Kasumi-1 (cell line): ENCODE results near the gene DDX39B.

Source experiments
- DNase-seq, 2 experiments: peaks; one replicate each; lab custom pipeline; 2025; lab: John Stamatoyannopoulos, UW

DDX39B gene

DNA sequence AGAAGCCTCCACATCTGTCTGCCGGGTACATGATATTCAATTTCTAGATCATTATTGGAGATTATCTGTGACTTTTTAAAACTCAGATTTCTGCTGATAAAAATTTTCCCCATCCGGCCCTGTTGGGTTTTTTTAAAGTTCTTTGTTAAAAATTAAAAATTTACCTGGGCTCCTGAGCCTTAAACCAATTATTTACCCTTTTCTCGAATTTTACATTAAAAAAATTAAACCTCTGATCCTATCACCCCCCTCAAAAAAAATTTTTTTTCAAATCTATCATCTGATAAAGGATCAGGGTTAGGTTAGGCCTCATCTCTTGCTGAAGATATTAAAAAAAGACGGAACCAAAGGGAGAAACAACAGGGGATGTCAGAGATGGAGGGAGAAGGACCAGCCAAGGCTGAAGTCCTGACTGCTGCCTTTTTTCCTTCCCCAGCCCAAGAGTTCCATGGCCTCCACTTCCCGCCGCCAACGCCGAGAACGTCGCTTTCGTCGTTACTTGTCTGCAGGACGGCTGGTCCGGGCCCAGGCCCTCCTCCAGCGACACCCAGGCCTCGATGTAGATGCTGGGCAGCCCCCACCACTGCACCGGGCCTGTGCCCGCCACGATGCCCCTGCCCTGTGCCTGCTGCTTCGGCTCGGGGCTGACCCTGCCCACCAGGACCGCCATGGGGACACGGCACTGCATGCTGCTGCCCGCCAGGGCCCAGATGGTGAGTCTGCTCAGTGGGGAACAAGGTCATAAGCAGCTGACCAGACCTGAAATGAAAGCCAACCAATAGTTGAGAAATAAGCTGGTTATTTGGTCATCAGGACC lies 6.1 kb upstream of the DDX39B start:
- DNase-seq: no peak

GRCh38 chr6:31546958-31547726 lies 5.3 kb upstream of the DDX39B start, which contains the start of gene NFKBIL1:
NFKBIL1 (plus strand) TSS chr6:31547608; CDS start chr6:31547695, 87 bp downstream.
- peak; percentile 99 for DNase-seq

DNA sequence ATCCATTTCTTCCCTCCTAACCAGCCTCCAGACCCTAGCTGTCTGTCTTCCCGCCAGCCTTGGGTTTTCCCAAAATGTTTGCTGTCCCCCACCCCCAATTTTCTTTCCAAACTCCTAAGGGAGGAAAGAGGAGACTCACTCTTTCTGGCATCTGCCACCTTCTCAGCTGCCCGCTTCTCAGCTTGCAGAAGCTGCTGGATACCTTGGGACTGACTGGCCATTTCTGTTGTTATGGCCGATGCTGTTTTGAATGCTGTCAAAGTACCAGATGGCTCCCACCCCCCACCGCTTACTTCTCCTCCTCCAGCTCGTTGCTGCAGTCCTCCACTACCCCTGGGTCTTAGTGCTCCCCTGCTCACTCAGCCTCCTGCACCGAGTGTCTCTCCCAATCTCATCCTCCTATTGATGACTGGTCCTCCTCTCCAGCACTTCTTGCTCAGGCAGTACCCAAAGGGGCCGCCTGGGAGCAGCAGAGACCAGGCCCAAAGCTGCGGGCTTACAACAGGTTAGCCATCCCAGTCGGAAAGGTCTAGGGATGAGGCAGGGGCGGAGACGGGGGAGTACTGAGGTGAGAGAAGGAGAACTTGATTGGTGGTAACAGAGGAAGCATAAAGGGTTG lies 4.6 kb upstream of the DDX39B start, which contains the start of gene ATP6V1G2:
TSS of gene ATP6V1G2 (minus strand) at position 270 of the 619 bp plus-strand sequence. CDS start at position 221, 49 bp downstream.
- DNase-seq: peak; percentile 93 to 94

GRCh38 chr6:31545291-31545690 lies 3.5 kb upstream of the DDX39B start:
- no peak for DNase-seq

DNA sequence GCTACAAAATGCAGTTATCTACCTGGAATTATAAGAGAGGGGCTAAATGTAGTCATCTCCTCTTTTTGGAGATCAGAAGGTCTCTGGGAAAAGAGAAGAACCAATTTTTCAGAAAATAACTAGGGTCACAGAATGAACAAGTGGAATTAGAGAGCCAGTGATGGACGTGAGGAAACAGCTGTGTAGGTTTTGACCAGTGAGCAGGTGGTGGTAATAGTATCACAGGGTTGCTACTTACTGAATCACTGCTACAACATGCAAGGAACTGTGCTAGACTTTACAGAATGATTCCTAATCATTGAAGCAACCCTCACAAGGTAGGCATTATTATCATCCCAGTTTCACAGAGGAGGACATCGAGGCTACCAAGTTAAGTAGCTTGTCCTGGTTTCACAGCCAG lies 2.9 kb upstream of the DDX39B start:
- DNase-seq: no peak

DNA sequence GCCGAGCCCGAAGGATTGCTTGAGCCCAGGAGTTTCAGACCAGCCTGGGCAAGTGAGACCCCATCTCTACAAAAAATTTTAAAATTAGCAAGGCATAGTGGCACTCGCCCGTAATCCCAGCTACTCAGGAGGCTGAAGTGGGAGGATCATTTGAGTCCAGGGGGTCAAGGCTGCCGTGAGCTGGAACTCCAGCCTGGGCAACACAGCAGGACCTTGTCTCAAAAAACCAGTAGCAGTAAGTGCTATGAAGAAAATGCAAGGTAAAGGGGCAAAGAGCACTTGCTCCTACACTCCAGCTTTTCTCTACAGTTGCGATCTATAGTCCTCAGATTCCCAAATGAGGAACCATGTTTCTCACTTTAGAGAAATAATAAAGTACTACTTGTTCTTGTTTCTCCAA lies 1.8 kb upstream of the DDX39B start:
- no peak for DNase-seq

DNA sequence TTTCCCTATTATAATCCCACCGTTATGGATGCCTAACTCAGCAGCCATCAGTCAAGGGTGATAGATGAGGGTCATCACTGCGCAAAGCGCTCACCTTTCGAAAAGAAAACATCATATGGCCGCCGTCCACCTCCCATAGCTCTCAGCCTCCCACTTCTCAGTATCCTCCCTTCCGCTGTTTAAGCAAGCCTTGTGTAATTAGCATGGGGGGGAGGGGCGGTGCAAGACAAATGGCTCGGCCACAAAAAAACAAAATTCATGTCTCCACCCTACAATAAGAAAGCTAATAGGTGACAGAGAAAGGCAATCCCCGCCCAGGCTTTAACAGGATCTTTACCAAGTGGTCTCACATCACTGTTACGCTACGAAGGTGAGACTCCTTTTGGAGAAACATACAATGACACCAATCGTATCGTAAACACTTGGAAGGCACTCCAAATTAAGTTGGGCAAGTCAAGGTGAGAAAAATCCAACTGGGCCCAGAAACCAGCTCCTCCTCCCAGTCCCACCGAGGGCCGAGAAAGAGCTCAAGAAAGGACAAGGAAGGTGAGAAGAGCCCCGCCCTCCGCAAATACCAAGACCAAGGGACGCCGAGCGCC lies 645 bp downstream of the DDX39B start:
- peak; percentile 33 to 60 for DNase-seq

DNA sequence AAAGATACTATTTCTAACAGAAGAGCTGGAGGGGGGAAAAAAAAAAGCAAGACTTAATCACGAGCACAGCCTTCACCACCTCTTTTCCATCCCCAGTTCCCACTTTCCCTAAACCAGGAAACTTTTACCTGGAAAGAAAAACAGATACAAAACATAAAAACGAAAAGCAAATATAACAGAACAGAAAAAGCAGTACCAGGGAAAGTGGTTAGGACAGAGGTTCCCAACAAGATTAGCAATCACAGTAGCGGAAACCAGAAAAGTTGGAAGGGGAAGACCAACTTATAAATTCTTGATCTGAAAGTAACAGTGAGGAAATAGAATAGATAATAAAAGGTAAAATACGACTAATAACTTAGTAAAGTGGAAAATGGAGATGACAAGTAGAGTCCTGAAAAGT lies 1.2 kb downstream of the DDX39B start:
- no peak for DNase-seq

DNA sequence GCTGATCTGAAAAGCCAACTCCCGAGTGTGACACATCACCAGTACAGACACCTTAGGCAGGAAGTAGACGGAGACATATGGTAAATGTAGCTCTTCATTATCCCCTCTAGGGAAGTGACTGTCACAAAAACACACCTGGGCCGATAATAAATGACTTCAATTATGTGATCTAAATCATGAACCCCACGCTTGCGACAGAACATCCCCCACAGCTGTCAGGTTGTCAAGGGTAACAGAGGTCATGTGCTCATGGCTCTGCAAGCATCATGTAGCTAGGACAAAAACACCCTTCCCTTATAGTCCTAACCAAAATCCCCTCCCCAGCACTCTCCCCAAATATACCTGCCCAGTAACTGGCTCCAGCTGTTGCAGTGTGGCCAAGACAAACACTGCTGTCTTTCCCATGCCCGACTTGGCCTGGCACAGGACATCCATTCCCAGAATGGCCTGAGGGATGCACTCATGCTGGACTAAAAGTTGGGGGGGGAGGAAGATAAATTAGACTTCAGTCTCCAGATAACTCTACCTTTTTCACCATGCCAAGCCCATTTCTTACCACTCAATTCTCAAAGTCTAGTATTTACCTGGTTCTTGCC lies 2.9 kb downstream of the DDX39B start:
- DNase-seq: no peak

DNA sequence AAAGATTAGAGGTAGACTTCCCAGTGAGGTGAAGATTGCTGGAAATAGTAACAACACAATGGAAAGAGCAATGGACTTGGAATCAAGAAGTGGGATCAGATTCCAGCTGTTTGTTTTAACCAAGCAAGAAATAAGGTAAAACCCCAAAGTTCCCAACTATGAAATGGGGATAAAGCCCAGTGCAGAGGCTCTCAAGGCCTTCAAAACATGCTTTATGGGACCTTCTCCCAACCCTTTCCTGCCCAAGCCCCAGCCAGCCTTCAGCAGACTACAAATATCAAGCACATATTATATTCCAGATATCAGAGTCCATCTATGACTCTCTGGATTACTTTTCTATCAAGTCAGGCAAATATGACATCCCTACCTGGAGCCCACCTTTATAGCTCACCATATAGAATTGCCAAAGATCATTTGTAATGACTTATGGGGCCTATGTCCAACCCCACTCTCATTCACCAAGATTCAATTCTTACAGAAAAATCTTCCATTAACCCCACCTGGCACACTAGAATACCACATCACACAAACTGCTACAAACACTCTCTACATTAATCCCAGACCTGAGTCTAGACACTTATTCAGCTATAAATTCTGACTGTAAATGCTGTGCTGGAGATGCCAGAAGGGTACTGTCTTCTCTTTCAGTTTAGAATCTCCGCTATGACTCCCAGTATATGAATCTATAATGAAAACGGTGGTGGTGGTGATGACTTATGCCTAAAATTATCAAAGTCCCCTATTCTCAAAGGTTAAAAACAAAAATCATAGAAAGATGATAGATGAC lies 6.1 kb downstream of the DDX39B start:
- no peak for DNase-seq

DNA sequence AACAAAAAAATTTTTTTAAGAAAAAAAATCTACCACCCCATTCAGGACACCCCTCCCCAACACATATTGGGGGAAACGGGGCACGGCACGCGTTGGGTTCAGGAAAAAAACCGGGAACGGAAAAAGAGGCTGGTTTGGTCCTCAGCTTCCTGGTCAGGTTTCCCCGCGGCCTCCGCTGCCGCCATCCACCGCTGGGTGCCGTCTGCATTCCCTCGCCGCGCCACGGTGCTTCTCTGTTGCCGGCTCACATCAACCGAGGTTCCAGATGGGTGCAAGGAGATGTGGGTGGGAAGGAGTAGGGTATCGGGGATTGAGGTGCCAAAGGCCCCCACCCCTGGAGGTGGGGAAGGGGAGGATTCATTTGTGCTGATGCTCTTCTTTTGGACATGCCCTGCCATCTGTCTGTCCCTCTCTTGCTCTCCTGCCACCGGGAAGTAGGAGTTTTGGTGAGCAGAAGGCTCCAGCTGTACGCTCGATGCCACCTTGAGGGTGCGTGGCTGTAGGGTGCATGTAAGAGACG lies 7.2 kb downstream of the DDX39B start:
- no peak for DNase-seq

- DNase-seq: no peak
Measured at GRCh38 chr6:31534011-31534410, 7.8 kb downstream of the DDX39B start.

DNA sequence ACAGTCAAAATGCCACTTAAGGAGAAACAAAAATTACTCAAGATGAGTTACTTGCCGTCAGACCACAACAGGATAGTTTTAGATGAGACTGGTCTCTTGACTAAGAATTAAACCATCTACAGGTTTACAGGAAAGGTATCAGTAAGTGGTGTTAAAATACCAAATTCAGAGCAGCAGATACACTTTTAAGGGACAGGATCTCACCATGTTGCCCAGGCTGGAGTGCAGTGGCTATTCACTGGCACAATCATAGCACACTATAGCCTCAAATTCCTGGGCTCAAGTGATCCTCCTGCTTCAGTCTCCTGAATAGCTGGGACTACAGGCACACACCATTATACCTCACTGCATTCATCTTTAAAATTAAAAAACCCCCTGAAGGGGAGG lies 8.4 kb downstream of the DDX39B start:
- no peak for DNase-seq

- DNase-seq: no peak
Measured at GRCh38 chr6:31532644-31533454, 9.0 kb downstream of the DDX39B start.

- DNase-seq: no peak
Measured at GRCh38 chr6:31531771-31532643, 9.8 kb downstream of the DDX39B start.

DNA sequence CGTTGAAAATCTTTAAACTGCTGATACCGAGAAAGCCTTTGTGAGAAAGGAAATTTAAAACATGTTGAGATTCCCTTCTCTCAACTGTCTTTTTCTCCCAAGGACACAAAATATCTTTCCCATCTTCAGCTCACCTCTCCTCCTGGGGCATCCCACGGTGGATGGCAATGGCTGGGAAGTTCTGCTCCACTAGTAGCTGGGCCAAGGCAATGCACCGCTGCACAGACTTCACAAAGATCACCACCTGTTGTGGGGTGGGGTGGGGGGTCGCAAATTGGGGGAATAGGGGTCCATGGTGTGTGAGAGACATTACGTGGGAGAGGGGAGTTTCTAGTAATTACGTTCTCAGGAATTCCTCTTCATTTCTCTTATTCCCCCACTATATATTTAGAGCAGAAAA lies 10.6 kb downstream of the DDX39B start:
- DNase-seq: no peak

- DNase-seq: no peak
Measured at GRCh38 chr6:31530659-31531058, 11.1 kb downstream of the DDX39B start.

GRCh38 chr6:31529329-31530150 lies 12.3 kb downstream of the DDX39B start:
- no peak for DNase-seq
